HG02588 (cell line): ENCODE data around the gene CCZ1B.
"Not testable (repeated sequence)": the region's sequence is repeated elsewhere in the genome, so short reads cannot be mapped to it uniquely, and the experiment has no call there.

ENCODE experiments used
- ATAC-seq: cut with Tn5 transposase; IDR thresholded peaks from one replicate; pipeline ENCODE4 v1.9.1; 2021; ENCODE audit warnings: mild to moderate bottlenecking, moderate library complexity; ENCODE audit not compliant: unreplicated experiment

Gene CCZ1B

GRCh38 chr7:6826151-6826550, at the start of gene CCZ1B:
CCZ1B (minus strand) TSS chr7:6826275; CDS start chr7:6826197, 78 bp downstream.
- peak; percentile 99 for ATAC-seq

GRCh38 chr7:6875022-6875421, 48.9 kb upstream of the CCZ1B start:
- ATAC-seq = not testable (repeated sequence)

GRCh38 chr7:6872246-6872945, 46.3 kb upstream of the CCZ1B start:
- ATAC-seq = not testable (repeated sequence)

GRCh38 chr7:6871421-6872144, 45.5 kb upstream of the CCZ1B start:
- not testable (repeated sequence) for ATAC-seq

GRCh38 chr7:6864751-6865150, 38.7 kb upstream of the CCZ1B start:
- not testable (repeated sequence) for ATAC-seq

- not testable (repeated sequence) for ATAC-seq
Observed at GRCh38 chr7:6864188-6864587, 38.1 kb upstream of the CCZ1B start.

GRCh38 chr7:6862876-6863275, 36.8 kb upstream of the CCZ1B start:
- ATAC-seq = not testable (repeated sequence)

GRCh38 chr7:6857721-6858314, 31.7 kb upstream of the CCZ1B start:
- not testable (repeated sequence) for ATAC-seq

GRCh38 chr7:6855563-6856131, 29.6 kb upstream of the CCZ1B start:
- ATAC-seq = not testable (repeated sequence)

GRCh38 chr7:6854747-6855562, 28.9 kb upstream of the CCZ1B start:
- not testable (repeated sequence) for ATAC-seq

GRCh38 chr7:6853681-6854080, 27.6 kb upstream of the CCZ1B start:
- ATAC-seq = not testable (repeated sequence)

- not testable (repeated sequence) for ATAC-seq
Observed at GRCh38 chr7:6849127-6849526, 23.1 kb upstream of the CCZ1B start.

GRCh38 chr7:6847751-6848150, 21.7 kb upstream of the CCZ1B start:
- ATAC-seq = not testable (repeated sequence)

GRCh38 chr7:6845971-6846449, 19.9 kb upstream of the CCZ1B start:
- ATAC-seq = not testable (repeated sequence)

- ATAC-seq = not testable (repeated sequence)
Observed at GRCh38 chr7:6843654-6844053, 17.6 kb upstream of the CCZ1B start.

GRCh38 chr7:6843092-6843491, 17.0 kb upstream of the CCZ1B start:
- not testable (repeated sequence) for ATAC-seq

- not testable (repeated sequence) for ATAC-seq
Observed at GRCh38 chr7:6842278-6842921, 16.3 kb upstream of the CCZ1B start.

GRCh38 chr7:6837081-6837480, 11.0 kb upstream of the CCZ1B start:
- ATAC-seq = not testable (repeated sequence)

GRCh38 chr7:6835521-6835920, 9.4 kb upstream of the CCZ1B start:
- ATAC-seq = not testable (repeated sequence)

GRCh38 chr7:6833636-6834035, 7.6 kb upstream of the CCZ1B start:
- ATAC-seq = no peak
